GM21576 (cell line): ENCODE results near the gene OPN4.

Experiments
- ATAC-seq: cut with Tn5 transposase; IDR thresholded peaks from one replicate; pipeline ENCODE4 v1.9.1; 2021; ENCODE audit warnings: mild to moderate bottlenecking, moderate library complexity; ENCODE audit not compliant: unreplicated experiment

The OPN4 gene

GRCh38 chr10:86661161-86662025 lies 7.0 kb downstream of the OPN4 start:
- no peak for ATAC-seq

GRCh38 chr10:86662186-86663045 lies 8.1 kb downstream of the OPN4 start:
- no peak for ATAC-seq

GRCh38 chr10:86663046-86663345 lies 8.6 kb downstream of the OPN4 start:
- no peak for ATAC-seq

- ATAC-seq = no peak
Measured at GRCh38 chr10:86663576-86664339, 9.4 kb downstream of the OPN4 start.

- ATAC-seq = no peak
Measured at GRCh38 chr10:86664341-86665217, 10.2 kb downstream of the OPN4 start.

GRCh38 chr10:86665218-86665607 lies 10.9 kb downstream of the OPN4 start:
- ATAC-seq = no peak

- no peak for ATAC-seq
Measured at GRCh38 chr10:86665868-86666267, 11.5 kb downstream of the OPN4 start.

GRCh38 chr10:86666538-86666937 lies 12.2 kb downstream of the OPN4 start:
- no peak for ATAC-seq

GRCh38 chr10:86667421-86668181 lies 13.3 kb downstream of the OPN4 start:
- no peak for ATAC-seq

GRCh38 chr10:86668297-86669165 lies 14.2 kb downstream of the OPN4 start, which contains the start of gene LDB3:
Gene LDB3, plus strand, starts transcription at chr10:86668511. Its CDS starts 181 bp downstream, at chr10:86668692.
- no peak for ATAC-seq

GRCh38 chr10:86670290-86670811 lies 16.0 kb downstream of the OPN4 start:
- no peak for ATAC-seq

GRCh38 chr10:86670876-86671275 lies 16.5 kb downstream of the OPN4 start:
- ATAC-seq = no peak

GRCh38 chr10:86671419-86671818 lies 17.1 kb downstream of the OPN4 start:
- no peak for ATAC-seq

- no peak for ATAC-seq
Measured at GRCh38 chr10:86671985-86672710, 17.8 kb downstream of the OPN4 start.

- ATAC-seq = no peak
Measured at GRCh38 chr10:86673216-86673826, 19.0 kb downstream of the OPN4 start.

GRCh38 chr10:86673827-86674581 lies 19.7 kb downstream of the OPN4 start:
- no peak for ATAC-seq

GRCh38 chr10:86674912-86675311 lies 20.6 kb downstream of the OPN4 start:
- no peak for ATAC-seq
